HepG2 (cell line): ENCODE results near the gene ZNF483. TPM values are rescaled to one million over a fixed set of nuclear protein-coding genes. Genes with fewer than 3 reads are reported as not detected.

ENCODE experiments used
- ATF1 ChIP-seq: IDR thresholded peaks from 2 replicates; pipeline ENCODE4 v1.6.1; 2016; ENCODE audit warnings: mild to moderate bottlenecking, control low read depth
- BRD4 ChIP-seq: sonication (generic); formaldehyde crosslinking; IDR thresholded peaks from 2 replicates; pipeline ENCODE4 v1.4.0; 2020; ENCODE audit warnings: missing genetic modification reagents
- CREB3 ChIP-seq: sonication (generic); formaldehyde crosslinking; IDR thresholded peaks from 2 replicates; pipeline ENCODE4 v1.5.0; 2020; ENCODE audit warnings: missing genetic modification reagents
- DPF2 ChIP-seq: sonication (generic); formaldehyde crosslinking; IDR thresholded peaks from 2 replicates; pipeline ENCODE4 v1.4.0; 2020; ENCODE audit warnings: mild to moderate bottlenecking, low read depth, missing genetic modification reagents, borderline replicate concordance
- ERF ChIP-seq: IDR thresholded peaks from 2 replicates; pipeline ENCODE4 v1.6.1; 2018; ENCODE audit warnings: missing biosample characterization, missing genetic modification reagents
- FOXK1 ChIP-seq: sonication (generic); formaldehyde crosslinking; IDR thresholded peaks from 2 replicates; pipeline ENCODE4 v1.4.0; 2020; ENCODE audit warnings: low read depth, missing genetic modification reagents, borderline replicate concordance
- FOXO1 ChIP-seq: sonication (generic); formaldehyde crosslinking; IDR thresholded peaks from 2 replicates; pipeline ENCODE4 v1.4.0; 2020; ENCODE audit warnings: missing genetic modification reagents
- GTF2F1 ChIP-seq: fragments of 150-350 bp; IDR thresholded peaks from 2 replicates; pipeline ENCODE4 v1.6.1; 2014; ENCODE audit warnings: low read length
- PHF8 ChIP-seq: sonication (generic); formaldehyde crosslinking; IDR thresholded peaks from 2 replicates; pipeline ENCODE4 v1.5.0; 2020; ENCODE audit warnings: missing genetic modification reagents
- SMAD1 ChIP-seq: sonication (generic); formaldehyde crosslinking; IDR thresholded peaks from 2 replicates; pipeline ENCODE4 v1.4.0; 2020; ENCODE audit warnings: missing genetic modification reagents, low read depth, mild to moderate bottlenecking, borderline replicate concordance
- SPEN ChIP-seq: sonication (generic); formaldehyde crosslinking; IDR thresholded peaks from 2 replicates; pipeline ENCODE4 v1.5.1; 2020; ENCODE audit warnings: low read depth, mild to moderate bottlenecking, missing genetic modification reagents
- TEAD3 ChIP-seq: optimal IDR thresholded peaks from 2 replicates; pipeline ENCODE3; 2016; ENCODE audit warnings: borderline replicate concordance
- TFDP2 ChIP-seq: sonication (generic); formaldehyde crosslinking; IDR thresholded peaks from 2 replicates; pipeline ENCODE4 v1.4.0; 2020; ENCODE audit warnings: missing genetic modification reagents
- TOE1 ChIP-seq: sonication (generic); formaldehyde crosslinking; IDR thresholded peaks from 2 replicates; pipeline ENCODE4 v1.4.0; 2020; ENCODE audit warnings: mild to moderate bottlenecking, missing genetic modification reagents
- ZNF234 ChIP-seq: sonication (generic); formaldehyde crosslinking; conservative IDR thresholded peaks from 2 replicates; pipeline ENCODE4 v1.5.1; 2020; ENCODE audit warnings: mild to moderate bottlenecking, missing genetic modification reagents
- ZNF274 ChIP-seq: sonication (generic); formaldehyde crosslinking; IDR thresholded peaks from 2 replicates; pipeline ENCODE4 v1.5.1; 2020; ENCODE audit warnings: mild to moderate bottlenecking, missing genetic modification reagents
- ZNF350 ChIP-seq: sonication (generic); formaldehyde crosslinking; IDR thresholded peaks from 2 replicates; pipeline ENCODE4 v1.4.0; 2020; ENCODE audit warnings: mild to moderate bottlenecking, low read depth, missing genetic modification reagents, borderline replicate concordance
- ZNF891 ChIP-seq: sonication (generic); formaldehyde crosslinking; IDR thresholded peaks from 2 replicates; pipeline ENCODE4 v1.5.0; 2020; ENCODE audit warnings: mild to moderate bottlenecking, missing genetic modification reagents
- ZSCAN12 ChIP-seq: sonication (generic); formaldehyde crosslinking; IDR thresholded peaks from 2 replicates; pipeline ENCODE4 v1.9.0; 2021; ENCODE audit warnings: mild to moderate bottlenecking, missing genetic modification reagents
- polyA plus RNA-seq, 8 experiments: library from polyadenylated mRNA; depleted of rRNA in 3 of 8; stranded (reverse) in 7 of 8; unstranded in 1 of 8; fragments of >200 nt; fragmentation: Illumina TruSeq in 4 of 8; extraction: Trizol in 4 of 8; gene quantifications; 2 replicates each; pipeline versions ENCODE4 v1.2.1 to v1.2.3, GENCODE V29; 2011 to 2016; ENCODE audit warnings: low read depth in 4 of 8, missing spikeins in 1 of 8, mixed read lengths in 1 of 8; ENCODE audit not compliant: insufficient read depth in 1 of 8
- total RNA-seq, 5 experiments: library from RNA; depleted of rRNA; stranded (reverse); fragments of >200 nt; fragmentation: Illumina TruSeq; extraction: Trizol; gene quantifications; 2 replicates each; pipeline ENCODE4 v1.2.3, GENCODE V29; 2016; ENCODE audit warnings: low read depth in 1 of 5
- TF ChIP-seq, protein P1 (sequence below): sonication (generic); formaldehyde crosslinking; IDR thresholded peaks from 2 replicates; pipeline ENCODE4 v1.4.0; 2020; ENCODE audit warnings: mild to moderate bottlenecking, missing genetic modification reagents, borderline replicate concordance

ZNF483 gene
- total and polyA plus RNA-seq, 2 of the 13 experiments (the other 11 are each of a cell fraction or from before 2014, with no cell fraction given), result 2.0 to 9.5 TPM

DNA sequence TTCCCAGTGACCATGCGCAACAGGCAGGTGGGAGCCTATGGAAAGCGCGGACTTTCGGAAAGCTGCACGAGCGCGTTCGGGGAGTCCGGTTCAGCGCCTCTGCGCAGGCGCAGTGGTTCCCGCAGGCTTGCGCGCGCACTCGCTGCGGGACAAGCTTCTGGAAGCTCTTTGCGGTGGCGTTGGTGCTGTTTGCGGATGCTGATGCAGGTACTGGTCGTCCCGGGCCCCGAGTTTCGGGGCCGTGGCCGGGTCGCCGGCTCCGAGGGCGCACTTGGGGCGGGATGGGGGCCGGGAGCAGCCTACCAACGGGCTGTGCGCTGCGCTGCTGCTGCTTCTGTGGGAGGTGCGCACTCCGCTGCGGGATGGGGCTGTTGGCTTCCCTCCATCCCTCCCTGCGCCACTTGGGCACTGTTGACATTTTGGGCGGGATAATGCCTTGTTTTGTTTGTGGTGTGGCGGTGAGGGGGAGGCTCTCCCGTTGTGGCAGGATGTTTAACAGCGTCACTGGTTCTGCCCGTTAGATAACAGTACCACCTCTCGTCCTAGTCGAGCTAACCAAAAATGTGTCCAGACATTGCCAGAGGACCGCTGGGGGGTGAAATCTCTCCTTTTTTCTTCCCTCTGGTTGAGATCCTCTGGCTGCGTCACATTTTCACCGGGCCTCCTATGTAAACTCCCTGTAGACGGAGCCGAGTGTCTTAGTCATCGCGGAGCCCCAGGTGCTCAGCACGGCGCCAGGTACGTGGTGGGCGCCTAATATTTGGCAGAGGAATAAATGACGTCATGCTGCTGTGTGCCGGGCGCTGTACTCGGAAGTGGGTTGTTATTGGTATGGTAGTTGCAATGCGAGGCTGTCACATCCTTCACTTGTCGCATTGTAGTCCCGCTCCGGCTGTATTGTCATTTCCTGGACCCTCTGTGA lies at the start of gene ZNF483 (continued):
- TF ChIP-seq TFDP2 (CRISPR knock-in tag) (peak; percentile 74), ZSCAN12 (CRISPR knock-in tag) (0 out of 2 replicates have a peak, but pooled peaks have one; percentile 47), TEAD3 (CRISPR knock-in tag) (peak; percentile 10), PHF8 (CRISPR knock-in tag) (peak; percentile 59; the same call in 1 of the 2 replicates), CREB3 (no peak), ZNF891 (CRISPR knock-in tag) (peak; percentile 70; the same call in 1 of the 2 replicates), DPF2 (CRISPR knock-in tag) (no peak), ERF (CRISPR knock-in tag) (no peak; the same call in 1 of the 2 replicates), GTF2F1 (no peak), ATF1 (CRISPR knock-in tag) (no peak), SPEN (peak; percentile 56; the same call in 1 of the 2 replicates), FOXK1 (CRISPR knock-in tag) (0 out of 2 replicates have a peak, but pooled peaks have one; percentile 22), BRD4 (0 out of 2 replicates have a peak, but pooled peaks have one; percentile 50), FOXO1 (CRISPR knock-in tag) (no peak), SMAD1 (CRISPR knock-in tag) (0 out of 2 replicates have a peak, but pooled peaks have one; percentile 58), ZNF234 (CRISPR knock-in tag) (no peak), ZNF274 (CRISPR knock-in tag) (peak; percentile 48; the same call in 1 of the 2 replicates), ZNF350 (CRISPR knock-in tag) (peak; percentile 61; the same call in 1 of the 2 replicates), TOE1 (CRISPR knock-in tag) (no peak)
- TF ChIP-seq, protein P1, sequence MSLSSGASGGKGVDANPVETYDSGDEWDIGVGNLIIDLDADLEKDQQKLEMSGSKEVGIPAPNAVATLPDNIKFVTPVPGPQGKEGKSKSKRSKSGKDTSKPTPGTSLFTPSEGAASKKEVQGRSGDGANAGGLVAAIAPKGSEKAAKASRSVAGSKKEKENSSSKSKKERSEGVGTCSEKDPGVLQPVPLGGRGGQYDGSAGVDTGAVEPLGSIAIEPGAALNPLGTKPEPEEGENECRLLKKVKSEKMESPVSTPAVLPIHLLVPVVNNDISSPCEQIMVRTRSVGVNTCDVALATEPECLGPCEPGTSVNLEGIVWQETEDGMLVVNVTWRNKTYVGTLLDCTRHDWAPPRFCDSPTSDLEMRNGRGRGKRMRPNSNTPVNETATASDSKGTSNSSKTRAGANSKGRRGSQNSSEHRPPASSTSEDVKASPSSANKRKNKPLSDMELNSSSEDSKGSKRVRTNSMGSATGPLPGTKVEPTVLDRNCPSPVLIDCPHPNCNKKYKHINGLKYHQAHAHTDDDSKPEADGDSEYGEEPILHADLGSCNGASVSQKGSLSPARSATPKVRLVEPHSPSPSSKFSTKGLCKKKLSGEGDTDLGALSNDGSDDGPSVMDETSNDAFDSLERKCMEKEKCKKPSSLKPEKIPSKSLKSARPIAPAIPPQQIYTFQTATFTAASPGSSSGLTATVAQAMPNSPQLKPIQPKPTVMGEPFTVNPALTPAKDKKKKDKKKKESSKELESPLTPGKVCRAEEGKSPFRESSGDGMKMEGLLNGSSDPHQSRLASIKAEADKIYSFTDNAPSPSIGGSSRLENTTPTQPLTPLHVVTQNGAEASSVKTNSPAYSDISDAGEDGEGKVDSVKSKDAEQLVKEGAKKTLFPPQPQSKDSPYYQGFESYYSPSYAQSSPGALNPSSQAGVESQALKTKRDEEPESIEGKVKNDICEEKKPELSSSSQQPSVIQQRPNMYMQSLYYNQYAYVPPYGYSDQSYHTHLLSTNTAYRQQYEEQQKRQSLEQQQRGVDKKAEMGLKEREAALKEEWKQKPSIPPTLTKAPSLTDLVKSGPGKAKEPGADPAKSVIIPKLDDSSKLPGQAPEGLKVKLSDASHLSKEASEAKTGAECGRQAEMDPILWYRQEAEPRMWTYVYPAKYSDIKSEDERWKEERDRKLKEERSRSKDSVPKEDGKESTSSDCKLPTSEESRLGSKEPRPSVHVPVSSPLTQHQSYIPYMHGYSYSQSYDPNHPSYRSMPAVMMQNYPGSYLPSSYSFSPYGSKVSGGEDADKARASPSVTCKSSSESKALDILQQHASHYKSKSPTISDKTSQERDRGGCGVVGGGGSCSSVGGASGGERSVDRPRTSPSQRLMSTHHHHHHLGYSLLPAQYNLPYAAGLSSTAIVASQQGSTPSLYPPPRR, result 0 out of 2 replicates have a peak, but pooled peaks have one; percentile 15
